ENCODE results near the gene CORO2B.

Gene CORO2B

DNA sequence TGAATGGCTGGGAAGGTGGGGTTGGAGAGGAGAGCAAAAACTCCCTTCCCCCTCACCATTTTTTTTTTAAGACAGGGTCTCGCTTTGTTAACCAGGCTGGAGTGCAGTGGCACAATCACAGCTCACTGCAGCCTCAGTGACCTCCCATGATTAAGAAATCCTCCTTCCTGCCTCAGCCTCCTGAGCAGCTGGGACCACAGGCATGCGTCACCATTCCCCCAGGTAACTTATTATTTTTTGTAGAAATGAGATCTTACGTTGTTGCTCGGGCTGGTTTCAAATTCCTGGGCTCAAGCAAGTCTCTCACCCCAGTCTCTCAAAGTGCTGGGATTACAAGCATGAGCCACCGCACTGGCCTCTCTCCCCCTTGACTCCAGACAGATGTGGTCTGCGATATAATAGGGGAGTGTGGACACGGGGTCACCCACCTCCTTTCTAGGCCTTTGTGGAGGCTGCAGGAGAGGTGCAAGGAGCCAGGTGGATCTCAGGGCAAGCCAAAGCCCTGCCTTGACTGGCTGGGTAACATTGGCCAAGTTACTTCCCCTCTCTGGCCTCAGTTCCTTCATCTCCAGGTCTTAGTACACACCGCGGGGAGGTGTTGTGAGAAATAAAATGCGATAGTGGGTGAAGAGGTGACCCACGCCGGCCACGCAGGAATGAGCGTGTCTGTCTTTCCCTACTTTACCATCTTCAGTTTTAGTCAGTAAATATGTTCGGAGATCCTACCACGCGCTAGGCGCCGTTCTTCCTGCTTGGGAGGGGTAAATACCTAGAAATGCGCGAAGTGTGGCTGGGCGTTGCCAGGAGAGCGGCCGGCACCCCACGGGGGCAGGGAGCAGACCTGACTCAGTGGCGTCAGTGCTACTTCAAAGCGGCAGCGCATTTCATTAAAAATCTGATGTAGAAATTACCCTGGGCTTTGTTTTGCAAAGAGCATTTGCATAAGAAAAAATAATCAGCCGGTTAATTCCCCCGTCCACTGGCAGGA lies 20.2 kb upstream of the CORO2B start:
- Histone ChIP-seq H2AFZ (ENCODE audit: low read length) (peak overlapping the region; percentile 67; the same call in 1 of the 2 replicates), H3K9me2 (replicated peaks; ENCODE audit: insufficient read depth, low read length) (no peaks in the 10 kb centered on the region), H3K36me3 (replicated peaks; ENCODE audit: insufficient read depth, low read length) (no peaks in the 10 kb centered on the region), H3F3A (ENCODE audit: insufficient read depth, low read length) (no peaks in the 10 kb centered on the region), H3K4me1 (ENCODE audit: low read length) (no peaks in the 10 kb centered on the region), H4K20me1 (ENCODE audit: insufficient read depth, low read length) (no peaks in the 10 kb centered on the region), H3K4me3 (ENCODE audit: low read length) (peak overlapping the region; percentile 64; the same call in 1 of the 2 replicates), H3K9me3 (replicated peaks; ENCODE audit: insufficient read depth, low read length) (no peaks in the 10 kb centered on the region), H3K27ac (ENCODE audit: low read length) (no peak overlapping the region), H3K4me2 (ENCODE audit: low read depth, low read length) (peak overlapping the region; percentile 87), H3K27me3 (replicated peaks; ENCODE audit: insufficient read depth, low read length) (no peaks in the 10 kb centered on the region), H3K79me2 (ENCODE audit: low read length) (no peaks in the 10 kb centered on the region), H3K9ac (ENCODE audit: low read length) (no peak overlapping the region)
- no peak for DNase-seq
- TF ChIP-seq, protein P1, sequence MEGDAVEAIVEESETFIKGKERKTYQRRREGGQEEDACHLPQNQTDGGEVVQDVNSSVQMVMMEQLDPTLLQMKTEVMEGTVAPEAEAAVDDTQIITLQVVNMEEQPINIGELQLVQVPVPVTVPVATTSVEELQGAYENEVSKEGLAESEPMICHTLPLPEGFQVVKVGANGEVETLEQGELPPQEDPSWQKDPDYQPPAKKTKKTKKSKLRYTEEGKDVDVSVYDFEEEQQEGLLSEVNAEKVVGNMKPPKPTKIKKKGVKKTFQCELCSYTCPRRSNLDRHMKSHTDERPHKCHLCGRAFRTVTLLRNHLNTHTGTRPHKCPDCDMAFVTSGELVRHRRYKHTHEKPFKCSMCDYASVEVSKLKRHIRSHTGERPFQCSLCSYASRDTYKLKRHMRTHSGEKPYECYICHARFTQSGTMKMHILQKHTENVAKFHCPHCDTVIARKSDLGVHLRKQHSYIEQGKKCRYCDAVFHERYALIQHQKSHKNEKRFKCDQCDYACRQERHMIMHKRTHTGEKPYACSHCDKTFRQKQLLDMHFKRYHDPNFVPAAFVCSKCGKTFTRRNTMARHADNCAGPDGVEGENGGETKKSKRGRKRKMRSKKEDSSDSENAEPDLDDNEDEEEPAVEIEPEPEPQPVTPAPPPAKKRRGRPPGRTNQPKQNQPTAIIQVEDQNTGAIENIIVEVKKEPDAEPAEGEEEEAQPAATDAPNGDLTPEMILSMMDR (IDR thresholded peaks at IDR 0.05; ENCODE audit: low read length), result no peak
- TF ChIP-seq EZH2phosphoT487 (IDR thresholded peaks at IDR 0.05; ENCODE audit: low read length), result no peak
- TF ChIP-seq EZH2 (optimal IDR thresholded peaks at IDR 0.05; ENCODE audit: low read depth, low read length), result no peak

DNA sequence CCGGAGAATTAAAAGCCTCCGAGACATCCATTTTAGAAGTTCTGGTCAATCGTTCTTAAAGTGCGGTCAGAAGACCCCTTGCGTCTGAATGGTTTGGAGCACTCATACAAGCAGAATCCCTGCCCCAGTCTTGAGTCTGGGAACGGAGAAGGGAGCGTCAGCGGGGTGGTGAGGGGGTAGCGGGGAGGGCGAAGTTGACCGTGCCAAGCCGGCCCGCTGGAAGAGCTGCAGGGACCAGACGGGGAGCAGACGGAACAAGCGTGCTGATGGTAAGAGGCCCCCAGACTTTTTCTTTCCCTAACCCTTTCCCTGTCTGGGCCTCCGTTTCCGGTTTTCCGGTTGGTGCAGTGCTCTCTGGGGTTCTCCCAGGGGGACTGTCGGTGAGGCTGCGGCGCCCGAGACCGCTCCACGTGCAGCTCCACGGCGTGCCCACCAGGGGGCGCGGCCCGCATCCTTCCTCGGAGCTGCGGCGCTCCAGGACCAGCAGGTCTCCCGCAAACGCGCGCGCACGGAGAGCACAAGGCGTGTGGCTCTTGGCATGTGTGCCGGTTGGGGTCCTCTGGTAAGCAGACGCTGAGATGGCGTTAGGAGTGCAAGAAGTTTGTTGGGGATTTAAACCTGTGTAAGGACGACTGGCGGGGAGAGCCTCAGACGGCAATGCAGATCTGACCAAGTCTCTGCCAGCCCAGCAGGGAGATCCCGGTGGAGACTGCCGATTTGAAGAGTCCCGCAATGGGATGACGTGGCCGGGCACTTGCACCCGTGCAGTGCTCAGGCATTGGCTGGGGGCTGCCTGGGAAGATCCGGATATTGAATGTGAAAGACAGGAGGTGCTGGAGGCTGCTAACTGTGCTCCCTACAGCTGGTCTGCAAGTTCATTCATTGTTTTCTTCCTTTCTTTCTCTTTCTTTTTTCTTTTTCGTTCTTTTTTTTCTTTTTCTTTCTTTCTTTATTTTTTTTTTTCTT lies 19.2 kb upstream of the CORO2B start:
- H3K4me3 ChIP-seq (ENCODE audit: low read length), result peak overlapping the region; percentile 64
- H3K4me2 ChIP-seq (ENCODE audit: low read depth, low read length), result peak overlapping the region; percentile 87

DNA sequence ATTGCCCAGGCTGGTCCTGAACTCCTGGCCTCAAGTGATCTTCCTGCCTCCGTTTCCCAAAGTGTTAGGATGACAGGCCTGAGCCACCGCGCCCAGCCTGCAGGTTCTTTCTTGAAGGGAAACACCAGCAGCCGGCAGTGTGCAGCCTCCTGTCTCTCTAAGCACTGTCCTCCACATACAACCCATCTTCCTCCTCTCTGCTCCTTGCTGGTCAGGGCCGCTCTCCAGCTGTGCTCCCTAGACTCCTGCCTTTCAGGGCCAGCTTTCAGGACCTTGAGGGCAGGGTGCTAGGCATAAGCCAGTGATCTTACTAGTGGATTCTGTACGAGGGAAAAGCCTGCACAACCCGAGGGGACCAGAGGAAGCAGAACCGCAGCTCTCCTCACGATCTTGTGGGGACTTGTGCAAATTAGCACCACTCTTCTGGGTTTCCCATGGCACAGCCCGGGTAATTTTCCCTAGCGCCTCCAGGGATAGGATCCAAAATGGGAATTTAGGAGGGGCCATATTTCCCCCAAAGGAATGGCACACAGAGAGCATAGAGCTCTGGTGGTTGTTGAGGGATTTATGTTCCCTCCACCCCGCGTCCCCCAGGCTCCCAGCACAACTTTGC lies 18.2 kb upstream of the CORO2B start:
- H3K9ac ChIP-seq (ENCODE audit: low read length), result no peak overlapping the region
- TF ChIP-seq EZH2phosphoT487 (IDR thresholded peaks at IDR 0.05; ENCODE audit: low read length), result no peak
- TF ChIP-seq EZH2 (optimal IDR thresholded peaks at IDR 0.05; ENCODE audit: low read depth, low read length), result no peak
- TF ChIP-seq, protein P1 (IDR thresholded peaks at IDR 0.05; ENCODE audit: low read length), result no peak
- H3K4me2 ChIP-seq (ENCODE audit: low read depth, low read length), result 0 out of 2 replicates have a peak overlapping the region, but pooled peaks have one; percentile 87
- H3K36me3 ChIP-seq (replicated peaks; ENCODE audit: insufficient read depth, low read length), result no peaks in the 10 kb centered on the region
- no peak for DNase-seq
- H2AFZ ChIP-seq (ENCODE audit: low read length), result no peak overlapping the region
- no peaks in the 10 kb centered on the region for H3K4me1 ChIP-seq (ENCODE audit: low read length)
- no peaks in the 10 kb centered on the region for H3K9me2 ChIP-seq (replicated peaks; ENCODE audit: insufficient read depth, low read length)
- no peak overlapping the region for H3K27ac ChIP-seq (ENCODE audit: low read length)
- H3K4me3 ChIP-seq (ENCODE audit: low read length), result no peak overlapping the region
- H3K9me3 ChIP-seq (replicated peaks; ENCODE audit: insufficient read depth, low read length), result no peaks in the 10 kb centered on the region
- H3K79me2 ChIP-seq (ENCODE audit: low read length), result no peaks in the 10 kb centered on the region
- no peaks in the 10 kb centered on the region for H4K20me1 ChIP-seq (ENCODE audit: insufficient read depth, low read length)
- no peaks in the 10 kb centered on the region for H3K27me3 ChIP-seq (replicated peaks; ENCODE audit: insufficient read depth, low read length)
- no peaks in the 10 kb centered on the region for H3F3A ChIP-seq (ENCODE audit: insufficient read depth, low read length)

More for the DNA sequence above, 19.2 kb upstream of the CORO2B start:
- Histone ChIP-seq H3K4me1 (ENCODE audit: low read length) (no peaks in the 10 kb centered on the region), H3K9ac (ENCODE audit: low read length) (no peak overlapping the region; the same call in 1 of the 2 replicates), H3F3A (ENCODE audit: insufficient read depth, low read length) (no peaks in the 10 kb centered on the region), H4K20me1 (ENCODE audit: insufficient read depth, low read length) (no peaks in the 10 kb centered on the region), H3K36me3 (replicated peaks; ENCODE audit: insufficient read depth, low read length) (no peaks in the 10 kb centered on the region), H3K27ac (ENCODE audit: low read length) (no peak overlapping the region), H2AFZ (ENCODE audit: low read length) (peak overlapping the region; percentile 67), H3K9me3 (replicated peaks; ENCODE audit: insufficient read depth, low read length) (no peaks in the 10 kb centered on the region), H3K79me2 (ENCODE audit: low read length) (no peaks in the 10 kb centered on the region), H3K9me2 (replicated peaks; ENCODE audit: insufficient read depth, low read length) (no peaks in the 10 kb centered on the region), H3K27me3 (replicated peaks; ENCODE audit: insufficient read depth, low read length) (no peaks in the 10 kb centered on the region)
- DNase-seq, result peak; percentile 76
- TF ChIP-seq, protein P1 (IDR thresholded peaks at IDR 0.05; ENCODE audit: low read length), result peak; percentile 92
- TF ChIP-seq EZH2 (optimal IDR thresholded peaks at IDR 0.05; ENCODE audit: low read depth, low read length), result no peak
